ENCODE measurements around the gene MATN1.
A peak's percentile ranks its signal among the peaks of the same experiment; 100 is the strongest.

Gene MATN1

DNA sequence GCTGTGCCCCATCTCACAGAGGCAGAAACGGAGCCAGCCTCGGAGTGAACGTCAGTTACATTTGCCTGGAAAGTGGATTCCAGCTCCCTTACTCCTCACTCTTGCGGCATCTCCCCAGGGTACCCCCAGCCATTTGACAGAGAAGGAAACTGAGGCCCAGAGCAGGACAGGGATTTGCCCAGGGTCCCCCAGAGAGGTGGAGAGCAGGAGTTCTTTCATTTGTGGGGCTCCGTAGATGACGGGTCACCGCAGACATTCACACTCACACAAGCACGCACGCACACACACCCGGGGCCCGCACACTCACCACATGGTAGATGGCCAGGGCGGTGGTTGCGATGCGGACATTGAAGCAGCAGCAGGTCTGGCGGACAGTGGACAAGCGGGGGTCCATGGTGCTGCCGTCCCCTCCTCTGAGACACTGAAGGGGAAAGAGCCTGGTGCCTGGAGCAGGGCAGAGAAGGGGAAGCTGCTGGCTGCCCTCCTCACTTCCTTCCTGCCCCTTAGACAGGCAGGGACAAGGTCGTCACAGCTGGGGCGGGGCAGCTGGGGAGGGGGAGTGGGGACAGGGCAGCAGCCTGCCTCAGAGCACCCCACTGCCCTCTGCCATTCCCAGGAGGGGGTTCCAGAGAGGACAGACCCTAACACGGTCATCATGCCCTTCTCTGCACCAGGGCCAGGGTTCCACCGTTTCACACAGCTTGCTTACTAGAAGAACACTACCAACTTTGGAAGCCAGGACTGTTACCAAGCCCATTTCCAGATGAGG, 34.2 kb upstream of the MATN1 start, which contains the start of gene LAPTM5:
Gene LAPTM5, minus strand, starts transcription at position 423 of the 769 bp plus-strand sequence. Its CDS starts 29 bp downstream, at position 394.
- peak; percentile 59 for DNase-seq

DNA sequence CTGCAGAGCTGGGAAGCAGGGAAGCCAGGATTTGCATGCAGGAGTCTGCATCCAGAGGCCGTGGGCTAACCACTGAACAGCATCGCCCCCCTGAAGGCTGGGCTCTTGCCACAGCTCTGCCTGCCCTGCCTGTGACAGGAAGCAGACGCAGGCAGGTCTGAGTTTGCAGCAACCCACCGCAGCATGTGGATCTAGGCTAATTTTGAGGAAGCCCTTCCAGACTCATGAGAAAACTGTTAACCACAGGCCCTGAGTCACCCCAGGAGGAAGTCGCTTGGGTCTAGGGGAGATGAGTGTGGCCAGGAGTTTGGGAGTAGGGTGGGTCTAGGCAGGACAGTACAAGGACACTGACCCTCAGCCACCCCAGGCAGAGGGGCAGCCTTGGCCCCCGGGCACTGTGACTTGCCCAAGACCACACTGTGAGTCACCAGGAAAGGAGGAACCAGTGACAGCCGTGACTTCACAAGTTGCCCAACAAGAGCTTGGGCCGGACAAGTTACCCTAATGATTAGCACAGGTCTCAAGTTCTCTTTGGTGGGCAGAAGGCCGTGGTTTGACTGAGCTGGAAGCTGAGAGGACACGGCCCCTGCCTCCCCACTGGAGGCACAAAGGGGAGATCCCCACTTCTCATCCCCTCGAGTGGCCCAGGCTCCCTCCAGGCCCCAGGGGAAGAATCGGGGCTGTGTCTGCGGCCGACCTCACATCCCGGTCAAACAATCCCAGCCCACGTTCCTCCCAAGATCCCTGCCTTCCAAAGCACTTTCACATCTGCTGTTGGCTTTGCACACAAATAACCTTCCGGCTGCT, 33.4 kb upstream of the MATN1 start:
- peak; percentile 62 for DNase-seq

DNA sequence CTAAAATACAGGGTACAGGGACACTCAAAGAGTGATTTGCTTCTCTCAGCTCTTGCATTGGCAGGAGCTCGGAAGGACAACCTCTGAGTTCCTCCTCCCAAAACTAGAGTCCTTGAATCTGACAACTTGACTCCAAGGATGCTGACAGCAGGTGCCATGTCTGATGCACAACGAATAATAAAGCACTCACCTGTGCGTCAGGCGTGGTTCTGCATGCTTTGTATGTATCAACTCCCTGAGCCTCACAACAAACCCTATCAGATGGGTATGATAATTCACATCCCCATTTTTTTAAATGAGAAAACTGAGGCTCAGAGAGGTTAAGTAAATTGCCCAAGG, 32.8 kb upstream of the MATN1 start:
- DNase-seq, result no peak

DNA sequence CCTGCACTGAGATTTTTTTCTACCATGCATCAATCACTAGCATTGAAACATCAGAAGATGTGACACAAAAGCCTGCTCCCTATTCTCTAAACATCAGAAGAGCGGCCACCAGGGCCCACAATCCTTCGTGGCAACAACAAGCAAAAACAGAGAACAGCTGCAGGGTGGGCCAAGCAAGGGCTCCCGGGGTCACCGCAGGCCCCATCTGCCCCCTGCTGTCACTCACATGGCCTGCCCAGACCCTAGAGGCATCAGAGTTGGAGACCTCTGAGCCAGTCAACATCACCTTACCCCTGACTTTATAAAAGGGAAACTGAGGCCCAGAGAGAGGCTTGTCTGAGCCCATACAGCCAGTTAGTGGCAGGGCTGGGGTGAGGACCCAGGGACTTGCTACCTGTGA, 32.4 kb upstream of the MATN1 start:
- DNase-seq, result no peak

DNA sequence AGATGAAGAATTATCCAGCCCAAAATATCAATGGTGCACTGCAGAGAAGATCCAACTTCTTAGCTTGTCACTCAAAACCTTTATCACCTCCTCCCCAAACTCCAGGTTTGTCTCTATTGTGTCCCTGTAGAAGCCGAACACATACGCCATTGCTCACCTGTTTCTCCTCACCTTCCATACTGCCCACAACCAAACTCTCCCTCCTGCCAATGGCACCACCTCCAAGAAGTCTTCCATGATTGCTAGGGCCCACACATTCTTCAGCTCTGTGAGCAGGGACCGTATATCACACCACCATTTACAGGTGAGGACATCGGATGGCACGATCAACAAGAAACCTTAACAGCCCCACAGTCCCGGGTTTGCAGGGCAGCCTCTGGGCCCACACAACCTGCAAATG, 31.9 kb upstream of the MATN1 start:
- DNase-seq, result no peak

DNA sequence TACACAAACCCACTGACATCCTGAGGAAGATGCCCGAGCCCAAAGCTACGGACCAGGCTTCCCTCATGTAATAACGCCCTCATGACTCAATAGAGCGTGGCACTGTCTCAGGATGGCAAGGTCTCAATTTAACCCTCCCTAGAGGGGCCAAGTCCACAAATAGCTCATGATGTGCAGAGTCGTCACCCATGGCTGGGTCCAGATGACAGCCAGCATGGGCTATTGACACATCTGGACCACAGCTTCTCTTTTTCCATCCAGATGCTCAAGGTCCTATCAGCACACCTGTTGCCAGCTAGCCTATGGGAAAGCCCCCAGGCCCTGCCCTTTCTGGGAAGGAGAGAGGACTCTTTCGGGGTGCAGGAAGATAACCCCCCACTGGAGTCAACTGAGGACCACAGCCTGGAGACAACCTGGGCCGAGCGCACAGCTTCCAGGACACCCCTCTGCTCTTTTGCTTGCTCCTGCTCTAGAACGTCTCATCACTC, 31.3 kb upstream of the MATN1 start:
- DNase-seq, result no peak

DNA sequence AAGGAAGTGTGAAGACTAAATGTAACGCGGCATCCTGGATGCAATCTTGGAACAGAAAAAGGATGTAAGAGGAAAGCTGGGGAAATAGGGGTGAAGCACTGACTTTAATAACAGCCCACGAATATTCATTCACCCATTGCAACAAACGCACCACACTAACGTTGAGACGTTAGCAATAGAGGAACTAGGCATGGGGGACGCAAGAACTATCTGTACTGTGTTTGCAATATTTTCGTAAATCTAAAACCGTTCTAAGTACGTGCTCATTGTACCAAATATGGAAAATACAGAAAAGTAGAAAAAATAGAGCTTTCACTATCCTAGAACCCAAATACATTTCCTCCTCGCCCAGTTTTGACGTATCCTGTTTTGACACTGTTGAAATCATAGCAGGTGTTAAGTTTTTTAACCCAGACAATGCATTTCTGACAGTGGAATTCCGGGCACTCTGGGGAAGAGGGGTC, 30.3 kb upstream of the MATN1 start:
- DNase-seq, result no peak

DNA sequence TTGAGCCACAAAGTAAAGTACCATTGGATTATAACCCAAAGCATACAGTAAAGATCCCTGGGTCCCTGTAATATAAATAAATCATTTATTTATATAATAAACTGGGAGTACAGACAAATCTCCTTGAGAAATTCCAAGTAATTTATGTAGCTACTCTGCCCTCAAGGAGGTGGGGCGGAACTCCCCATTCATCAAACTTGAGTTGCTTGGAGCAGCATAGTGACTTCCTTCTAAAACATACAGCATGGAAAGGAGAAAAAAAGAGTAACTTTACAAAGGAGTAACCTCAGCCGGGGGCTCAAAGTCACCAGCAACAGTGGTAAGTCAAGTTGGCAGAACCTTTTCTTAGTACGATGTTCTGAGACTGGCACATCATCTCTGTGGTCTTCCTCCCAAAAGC, 29.7 kb upstream of the MATN1 start:
- no peak for DNase-seq

DNA sequence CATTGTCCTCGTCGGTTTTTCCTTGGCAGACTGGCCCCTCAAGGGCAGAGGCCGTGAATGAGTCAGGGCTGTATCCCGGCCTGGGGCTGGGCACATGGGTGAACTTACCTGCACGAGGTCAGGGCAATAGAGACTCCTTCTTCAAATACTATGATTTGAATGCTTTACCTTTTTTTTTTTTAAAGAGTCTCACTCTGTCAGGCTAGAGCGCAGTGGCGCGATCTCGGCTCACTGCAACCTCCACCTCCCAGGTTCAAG, 29.2 kb upstream of the MATN1 start:
- DNase-seq, result no peak

DNA sequence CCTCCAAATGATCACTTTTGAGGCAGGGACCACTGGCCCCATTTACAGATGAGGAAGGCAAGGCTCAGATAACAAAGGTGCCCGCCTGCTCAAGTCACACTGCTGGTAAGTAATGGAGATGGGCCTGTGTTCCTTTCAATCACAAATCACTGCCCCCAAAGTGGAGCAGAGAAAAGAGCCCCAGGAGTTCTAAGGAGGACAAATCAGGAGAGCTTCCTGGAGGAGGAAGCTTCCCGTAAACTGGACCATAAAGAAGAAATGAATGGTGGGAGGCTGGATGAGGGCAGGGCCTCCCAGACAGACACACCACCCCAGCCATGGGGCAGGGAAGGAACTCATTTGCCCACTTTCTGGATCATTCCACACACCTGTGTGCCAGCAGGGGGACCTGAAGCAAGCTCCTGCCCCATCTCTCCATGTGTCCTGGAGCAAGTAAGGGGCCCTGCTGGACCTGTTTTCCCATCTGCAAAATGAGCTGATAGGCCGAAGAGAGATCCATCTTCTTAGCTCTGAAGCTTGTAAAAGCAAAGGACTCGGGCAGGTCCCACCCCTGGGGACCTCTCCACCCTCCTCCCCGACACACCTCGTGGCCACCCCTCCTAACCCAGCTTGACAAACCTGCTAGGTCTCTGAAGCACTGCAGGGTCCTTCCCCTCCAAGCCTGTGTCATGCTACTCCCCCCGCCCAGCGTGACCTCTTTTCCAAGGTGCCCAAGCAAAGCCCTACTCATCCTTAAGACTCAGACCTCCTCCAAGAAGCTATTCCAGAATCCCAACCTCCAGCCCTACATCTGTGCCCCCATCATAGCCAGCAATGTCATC, 28.7 kb upstream of the MATN1 start:
- DNase-seq, result no peak

DNA sequence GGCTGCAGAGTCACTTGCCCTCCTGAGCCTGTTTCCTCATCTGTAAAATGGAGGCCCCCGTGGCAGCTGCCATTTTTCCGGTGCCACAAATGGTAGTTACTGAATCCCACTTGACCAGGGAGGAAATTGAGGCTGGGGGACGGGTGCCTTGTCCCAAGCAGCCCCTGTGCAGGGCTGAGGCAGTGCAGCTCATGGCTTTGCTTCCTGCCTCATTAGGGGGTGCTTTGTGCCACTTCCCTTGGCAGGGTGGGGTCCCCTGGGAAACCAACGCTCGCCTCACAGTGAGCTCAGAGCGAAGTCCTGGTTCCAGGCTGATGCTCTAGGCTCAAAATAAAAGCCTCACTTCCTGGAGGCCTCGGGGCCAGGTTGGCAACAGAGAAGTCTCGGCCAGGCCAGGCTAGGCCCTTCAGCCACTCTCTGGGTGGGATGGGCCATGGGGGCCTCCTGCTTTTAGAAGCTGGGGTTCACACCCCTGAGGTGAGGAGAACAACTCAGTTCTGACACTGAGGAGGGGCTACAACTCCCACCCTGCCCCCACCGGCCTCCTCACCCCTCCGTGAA, 27.4 kb upstream of the MATN1 start:
- no peak for DNase-seq

DNA sequence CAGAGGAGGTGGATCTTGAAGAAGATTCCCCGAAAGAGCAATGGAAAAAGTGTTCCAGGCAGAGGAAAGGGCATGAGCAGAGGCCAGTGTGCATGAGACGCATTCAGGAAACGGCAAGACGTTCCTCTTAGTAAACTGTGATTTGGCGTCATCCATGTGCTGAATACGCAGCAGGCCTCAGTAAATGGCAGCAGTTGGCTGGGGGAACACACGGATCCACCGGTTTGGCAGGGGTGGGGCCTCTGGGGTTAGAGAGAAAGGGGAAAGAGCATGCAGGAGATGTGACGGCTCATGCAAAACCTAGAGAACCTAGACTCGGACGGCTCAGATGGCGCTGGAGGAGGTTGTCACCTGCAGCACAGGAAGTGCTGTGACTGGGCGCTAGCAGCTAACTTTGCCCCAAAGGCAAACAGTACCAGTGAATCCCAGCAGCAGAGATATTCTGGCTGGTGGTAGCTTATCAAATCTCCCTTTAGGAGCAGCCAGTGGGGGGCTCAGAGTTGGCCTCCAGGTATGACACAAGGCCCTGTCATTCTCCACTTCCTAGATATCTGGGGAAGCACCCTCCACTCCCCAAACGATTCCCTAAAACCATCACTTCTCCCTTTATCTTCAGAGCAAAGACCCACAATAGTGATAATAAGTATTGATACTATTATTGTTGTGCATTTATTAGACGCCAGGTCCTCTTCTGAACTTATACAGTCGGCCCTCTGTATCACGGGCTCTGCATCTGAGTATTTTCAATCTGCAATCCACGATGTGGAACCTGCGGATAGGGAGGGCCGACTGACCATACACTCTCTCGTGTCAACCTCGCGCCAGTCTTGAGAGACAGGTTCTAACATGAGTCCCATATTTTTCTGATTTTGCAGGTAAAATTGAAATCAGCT, 26.6 kb upstream of the MATN1 start:
- DNase-seq, result peak; percentile 58

DNA sequence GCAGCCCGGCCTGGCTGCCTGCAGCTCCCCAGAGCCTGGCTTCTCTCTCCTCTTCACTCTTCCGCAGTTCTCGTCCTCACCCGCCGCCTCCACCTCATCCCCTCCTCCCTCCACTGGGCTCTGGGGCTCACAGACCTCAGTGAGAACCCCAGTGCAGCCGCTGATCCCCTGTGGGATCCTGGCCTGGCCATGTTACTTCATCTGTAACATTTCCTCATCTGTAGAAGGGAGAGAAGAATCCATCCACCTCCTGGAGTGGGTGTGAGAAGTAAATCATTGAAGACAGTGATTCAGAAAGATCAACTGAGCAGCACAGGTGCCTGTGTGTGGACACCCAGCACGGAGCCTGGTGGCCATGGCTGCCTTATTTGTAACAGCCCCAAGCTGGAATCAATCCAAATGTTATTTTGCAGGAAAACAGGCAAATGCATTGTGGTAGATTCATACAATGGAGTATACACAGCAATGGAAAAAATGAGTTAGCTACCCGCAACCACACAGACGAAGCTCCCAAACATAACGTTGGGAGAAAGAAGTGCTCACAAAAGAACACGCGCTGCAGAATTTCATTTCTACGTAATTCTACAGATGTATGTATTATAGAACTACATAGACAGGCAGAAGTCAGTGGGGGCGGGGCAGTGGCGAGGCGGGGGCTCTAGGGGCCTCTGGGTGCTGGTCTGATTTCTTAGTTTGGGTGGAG, 25.5 kb upstream of the MATN1 start:
- DNase-seq, result no peak

DNA sequence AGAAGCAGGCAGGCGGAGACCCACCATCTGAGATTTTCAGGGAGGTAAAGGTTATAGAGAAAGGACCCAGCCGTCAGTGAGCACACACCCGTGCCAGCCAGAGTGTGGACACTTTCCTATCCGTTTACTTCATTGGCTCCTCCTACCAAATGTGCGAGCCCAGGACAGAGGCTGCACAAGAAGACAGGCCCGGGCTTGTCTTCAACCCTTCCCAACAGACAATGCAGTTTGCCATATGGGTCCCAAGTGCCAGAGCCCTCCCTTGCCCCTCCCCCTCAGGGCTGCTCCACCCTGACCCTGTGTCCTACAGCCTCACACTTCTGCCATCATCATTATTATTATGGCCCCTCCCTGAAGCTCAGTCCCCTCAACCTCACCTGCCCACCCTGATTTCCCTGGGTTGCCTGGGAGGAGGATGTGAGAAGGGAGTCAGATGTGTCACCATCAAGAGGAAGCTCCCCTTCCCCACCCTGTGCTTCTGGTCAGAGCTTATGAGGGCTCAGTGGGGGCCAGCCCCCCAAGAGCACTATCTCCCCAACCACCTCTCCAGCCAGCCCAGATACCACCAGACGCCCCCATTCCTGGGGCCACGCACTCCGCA, 24.8 kb upstream of the MATN1 start:
- no peak for DNase-seq

DNA sequence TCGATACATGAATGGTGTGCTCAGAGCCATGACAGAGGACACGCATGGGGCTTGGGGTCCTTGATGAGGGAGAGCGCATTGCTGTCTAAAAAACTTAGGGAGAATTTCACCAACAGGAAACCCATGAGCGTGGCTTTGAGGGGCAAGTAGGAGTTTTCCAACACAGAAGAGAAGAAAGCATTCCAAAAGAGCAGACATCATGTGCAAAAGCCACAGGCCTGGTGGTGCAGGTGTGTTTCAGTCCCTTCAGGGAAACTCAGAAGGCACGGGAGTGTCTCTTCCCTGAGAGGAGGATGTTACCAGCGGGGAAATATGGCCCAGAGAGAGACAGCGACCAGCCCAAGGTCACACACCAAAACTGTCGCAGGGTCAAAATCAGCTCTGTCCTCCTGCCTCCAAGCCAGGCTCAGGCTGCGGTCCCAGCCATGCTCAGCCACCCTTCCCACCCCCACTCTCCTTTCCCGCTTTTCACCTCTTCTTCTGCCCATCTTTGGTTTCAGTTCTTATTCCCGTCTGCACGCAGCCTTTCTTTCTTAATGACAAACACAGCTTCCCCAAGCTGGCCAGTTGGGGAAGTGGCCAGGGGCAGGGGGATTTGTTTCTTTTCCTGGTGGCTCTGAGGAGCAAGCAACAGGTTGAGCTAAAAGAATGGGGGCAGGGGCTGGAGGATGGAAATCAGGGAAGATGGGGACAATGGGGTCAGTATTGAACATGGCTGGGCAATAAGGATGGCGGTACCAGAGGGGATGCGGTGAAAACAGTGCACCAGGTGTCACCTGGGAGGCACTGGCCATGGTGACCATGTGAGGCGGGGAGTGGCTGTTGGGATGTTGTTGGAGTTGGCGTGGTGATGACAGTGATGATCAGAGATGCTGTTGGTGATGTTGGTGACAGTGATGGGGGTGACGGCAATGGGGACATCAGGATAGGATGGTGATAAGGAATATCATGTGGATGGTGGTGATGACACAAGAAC, 23.9 kb upstream of the MATN1 start:
- DNase-seq, result no peak

DNA sequence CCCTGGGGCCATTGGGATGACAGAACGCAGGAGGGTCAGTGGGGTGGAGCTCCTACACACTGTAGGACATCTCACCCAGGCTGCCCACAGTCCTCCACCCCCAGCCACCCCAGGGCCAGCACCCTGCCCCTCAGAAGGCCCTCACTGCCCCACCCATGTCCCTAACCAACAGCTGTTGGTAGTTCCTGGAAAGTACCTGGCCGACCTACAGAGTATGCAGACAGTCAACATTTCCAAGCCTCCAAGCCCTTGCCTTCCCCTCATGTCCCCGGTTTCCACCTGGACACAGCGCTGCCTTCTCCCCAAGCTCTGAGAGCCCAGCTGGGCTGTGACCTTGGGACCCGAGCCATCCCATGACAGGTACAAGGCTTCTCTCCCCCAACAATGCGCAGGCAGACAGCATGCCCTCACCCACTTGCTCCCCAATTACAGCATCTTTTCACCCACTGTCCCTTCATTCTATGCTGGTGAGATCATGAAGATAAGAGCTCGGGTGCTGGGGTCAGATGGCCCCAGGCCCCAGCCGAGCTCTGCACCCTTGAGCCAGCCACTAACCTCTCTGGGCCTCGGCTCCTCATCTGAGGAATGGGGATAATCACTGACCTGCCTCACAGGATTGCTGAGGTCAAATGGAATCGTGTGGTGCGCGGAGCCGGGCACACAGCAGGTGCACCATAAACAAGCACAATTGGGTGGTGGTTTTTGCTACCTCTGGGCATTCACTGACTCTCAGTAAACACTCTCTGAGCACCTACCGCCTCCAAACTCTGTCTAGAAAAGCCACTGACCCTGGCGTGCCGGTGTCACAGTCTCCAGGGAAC, 23.0 kb upstream of the MATN1 start:
- no peak for DNase-seq

DNA sequence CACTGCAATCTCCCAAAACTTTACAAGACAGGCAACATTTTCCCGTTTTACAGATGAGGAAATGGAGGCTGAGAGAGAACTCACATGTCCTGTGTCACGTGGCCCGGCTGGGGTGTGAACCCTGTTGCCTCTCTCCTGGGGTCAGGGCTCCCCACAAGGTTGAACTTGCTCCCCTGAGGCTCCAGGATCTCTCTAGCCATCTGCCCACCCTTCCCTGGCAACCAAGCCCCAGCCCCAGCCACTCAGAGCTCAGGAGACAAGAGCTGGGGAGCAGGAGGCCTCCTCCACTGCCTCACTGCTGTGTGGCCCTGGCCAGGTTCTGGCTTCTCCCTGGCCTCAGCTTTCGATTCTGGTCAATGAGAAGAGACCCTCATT, 22.4 kb upstream of the MATN1 start:
- no peak for DNase-seq

DNA sequence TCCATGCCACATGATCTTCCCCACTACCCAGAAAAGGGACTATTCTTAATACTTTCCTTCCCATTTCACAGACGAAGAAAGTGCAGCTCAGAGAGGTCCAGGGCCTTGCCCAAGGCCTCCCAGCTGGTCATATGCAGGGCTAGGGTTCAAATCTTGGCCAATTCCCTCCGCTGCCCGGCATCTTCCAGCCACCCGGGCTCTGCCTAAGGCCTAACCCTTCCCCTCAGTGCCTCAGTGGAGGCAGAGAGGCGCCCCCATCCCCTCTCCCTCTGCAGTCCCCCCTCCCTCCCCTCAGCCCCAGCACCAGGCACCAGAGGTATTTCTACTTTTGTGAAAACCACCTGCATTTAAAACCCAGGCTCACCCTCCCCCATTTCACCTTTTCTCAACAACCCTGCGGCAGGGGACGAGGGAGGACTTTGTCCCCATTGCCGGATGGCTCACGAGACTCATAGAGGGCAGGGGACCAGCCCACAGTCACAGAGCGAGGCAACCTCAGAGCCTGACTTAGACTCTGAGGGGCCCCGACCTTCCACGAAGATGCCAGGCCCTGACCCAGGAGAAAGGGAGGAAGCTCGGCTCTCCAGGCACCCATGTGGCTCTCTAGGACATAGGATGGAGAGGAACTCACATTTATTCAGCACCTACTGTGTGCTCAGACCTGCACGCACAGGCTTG, 21.9 kb upstream of the MATN1 start:
- peak; percentile 20 for DNase-seq
